HK-2 (cell line): ENCODE measurements around the gene AP3S2.
"Not testable (repeated sequence)": the region's sequence is repeated elsewhere in the genome, so short reads cannot be mapped to it uniquely, and the experiment has no call there.

ENCODE experiments used
- DNase-seq: peaks from one replicate; pipeline ENCODE4 v3.0.0-alpha.2; 2018; ENCODE audit not compliant: unreplicated experiment

AP3S2 gene

GRCh38 chr15:89799918-89800498 lies 93.8 kb downstream of the AP3S2 start:
- no peak for DNase-seq

GRCh38 chr15:89799011-89799911 lies 94.5 kb downstream of the AP3S2 start:
- no peak for DNase-seq

- no peak for DNase-seq
These were observed 96.1 kb downstream of the AP3S2 start for GRCh38 chr15:89797678-89798201.

- no peak for DNase-seq
These were observed 97.8 kb downstream of the AP3S2 start for GRCh38 chr15:89795996-89796395.

- DNase-seq = no peak
These were observed 99.1 kb downstream of the AP3S2 start for GRCh38 chr15:89794627-89795241.

GRCh38 chr15:89792106-89792805 lies 101.5 kb downstream of the AP3S2 start:
- no peak for DNase-seq

GRCh38 chr15:89790661-89791060 lies 103.1 kb downstream of the AP3S2 start:
- no peak for DNase-seq

GRCh38 chr15:89790206-89790605 lies 103.6 kb downstream of the AP3S2 start:
- DNase-seq = no peak

- DNase-seq = not testable (repeated sequence)
These were observed 105.2 kb downstream of the AP3S2 start for GRCh38 chr15:89788585-89788984.

- no peak for DNase-seq
These were observed 105.8 kb downstream of the AP3S2 start for GRCh38 chr15:89787944-89788343.

- DNase-seq = no peak
These were observed 108.0 kb downstream of the AP3S2 start for GRCh38 chr15:89785774-89786140.

GRCh38 chr15:89785064-89785773 lies 108.6 kb downstream of the AP3S2 start:
- DNase-seq = no peak

GRCh38 chr15:89784686-89784960 lies 109.2 kb downstream of the AP3S2 start:
- DNase-seq = no peak

GRCh38 chr15:89783861-89784685 lies 109.7 kb downstream of the AP3S2 start:
- no peak for DNase-seq

GRCh38 chr15:89783111-89783860 lies 110.5 kb downstream of the AP3S2 start:
- DNase-seq = no peak

GRCh38 chr15:89782619-89782950 lies 111.2 kb downstream of the AP3S2 start:
- not testable (repeated sequence) for DNase-seq

GRCh38 chr15:89781891-89782618 lies 111.7 kb downstream of the AP3S2 start:
- DNase-seq = peak; percentile 5

GRCh38 chr15:89781055-89781454 lies 112.7 kb downstream of the AP3S2 start:
- DNase-seq = no peak

GRCh38 chr15:89780601-89781000 lies 113.2 kb downstream of the AP3S2 start:
- DNase-seq = no peak
